ENCODE data around the gene INPP4A.
A peak's percentile ranks its signal among the peaks of the same experiment; 100 is the strongest.

Gene INPP4A

DNA sequence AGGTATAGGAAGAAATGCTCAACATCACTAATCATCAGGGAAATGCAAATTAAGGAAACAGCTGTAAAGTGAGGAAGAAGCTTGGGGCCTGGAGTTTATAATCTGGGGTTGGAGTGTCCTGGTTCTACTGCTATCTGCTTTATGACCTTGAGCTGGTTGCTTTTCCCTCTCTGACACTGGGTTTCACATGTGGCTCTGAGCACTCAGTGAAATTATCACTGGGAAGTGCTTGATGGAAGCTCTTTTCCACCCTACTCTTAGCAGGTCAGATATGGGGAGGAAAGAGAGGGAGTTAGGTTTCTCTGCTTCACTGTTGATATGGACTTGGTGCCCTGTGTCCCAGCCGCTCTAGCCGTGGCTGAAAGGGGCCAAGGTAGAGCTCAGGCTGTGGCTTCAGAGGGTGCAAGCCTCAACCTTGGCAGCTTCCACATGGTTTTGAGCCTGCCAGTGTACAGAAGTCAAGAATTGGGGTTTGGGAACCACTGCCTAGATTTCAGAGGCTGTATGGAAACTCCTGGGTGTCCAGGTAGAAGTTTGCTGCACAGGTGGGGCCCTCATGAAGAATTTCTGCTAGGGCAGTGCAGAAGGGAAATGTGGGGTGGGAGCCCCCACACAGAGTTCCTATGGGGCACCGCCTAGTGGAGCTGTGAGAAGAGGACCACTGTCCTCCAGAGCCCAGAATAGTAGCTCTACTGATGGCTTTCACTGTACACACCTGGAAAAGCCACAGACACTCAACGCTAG is 52.3 kb downstream of the INPP4A start:
- no peak for DNase-seq

DNA sequence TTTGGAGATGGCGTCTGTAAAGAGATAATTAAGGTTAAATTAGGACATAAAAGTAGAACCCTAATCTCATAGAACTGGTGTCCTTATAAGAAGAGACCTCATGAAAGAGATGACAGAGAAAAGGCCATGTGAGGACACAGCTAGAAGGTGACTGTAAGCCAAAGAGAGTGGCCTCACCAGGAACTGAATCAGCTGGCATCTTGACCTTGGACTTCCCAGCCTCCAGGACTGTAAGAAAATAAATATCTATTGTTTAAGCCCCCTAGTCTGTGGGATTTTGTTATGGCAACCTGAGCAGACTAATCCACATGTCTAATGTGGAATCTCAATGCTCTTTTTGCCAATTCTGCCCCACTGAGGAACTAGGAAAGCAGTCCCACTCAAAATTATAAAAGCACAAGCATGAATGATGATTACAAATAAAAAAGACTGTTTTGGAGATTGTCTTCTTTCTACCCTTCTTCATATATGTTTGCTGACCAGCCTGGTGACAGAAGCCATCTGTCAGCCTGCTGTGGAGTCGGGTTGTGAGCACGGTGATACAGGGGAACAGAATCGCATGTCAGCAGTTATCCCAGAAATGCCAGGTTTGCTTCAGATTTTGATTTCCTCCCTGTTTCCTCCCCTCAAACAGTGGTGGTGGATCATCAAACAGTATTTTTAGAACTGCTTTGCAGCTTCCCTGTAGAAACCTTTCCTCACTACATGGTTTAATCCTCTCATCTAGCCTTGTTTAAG is 54.2 kb downstream of the INPP4A start:
- DNase-seq, result no peak

DNA sequence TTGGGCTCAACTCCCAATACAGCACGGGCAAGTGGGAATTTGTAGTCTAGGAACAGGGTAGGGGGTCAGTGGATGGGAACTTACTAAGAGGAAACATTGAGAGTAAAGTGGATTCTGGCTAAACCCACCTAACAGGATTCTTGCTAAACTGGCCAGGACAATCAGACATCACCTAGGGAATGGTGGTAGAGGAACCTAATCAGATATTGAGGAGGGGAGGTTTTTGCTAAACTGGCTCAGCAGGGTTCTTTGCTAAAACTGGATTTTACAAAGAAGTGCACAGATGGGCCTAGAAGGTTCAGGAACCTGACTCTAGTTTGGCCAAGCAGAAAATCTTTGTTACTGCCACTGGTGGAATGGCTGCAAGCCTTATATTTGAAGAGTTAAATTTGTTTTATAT is 55.9 kb downstream of the INPP4A start:
- DNase-seq, result no peak

DNA sequence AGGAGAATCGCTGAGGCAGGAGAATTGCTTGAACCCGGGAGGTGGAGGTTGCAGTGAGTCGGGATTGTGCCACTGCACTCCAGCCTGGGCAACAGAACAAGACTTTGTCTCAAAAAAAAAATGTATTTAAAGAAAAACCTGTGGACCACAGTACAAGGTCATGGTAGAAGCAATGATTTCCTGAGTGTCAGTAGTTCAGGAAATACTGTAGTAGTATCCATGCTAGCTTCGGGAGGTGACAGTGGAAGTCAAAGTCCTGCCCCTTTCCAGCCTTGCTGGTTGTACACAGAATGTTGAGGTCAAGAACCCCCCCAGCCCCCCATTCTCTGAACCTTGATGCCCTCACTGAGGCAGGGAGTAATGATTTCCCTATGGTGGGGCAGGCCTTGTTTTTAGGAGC is 56.6 kb downstream of the INPP4A start:
- DNase-seq, result no peak

DNA sequence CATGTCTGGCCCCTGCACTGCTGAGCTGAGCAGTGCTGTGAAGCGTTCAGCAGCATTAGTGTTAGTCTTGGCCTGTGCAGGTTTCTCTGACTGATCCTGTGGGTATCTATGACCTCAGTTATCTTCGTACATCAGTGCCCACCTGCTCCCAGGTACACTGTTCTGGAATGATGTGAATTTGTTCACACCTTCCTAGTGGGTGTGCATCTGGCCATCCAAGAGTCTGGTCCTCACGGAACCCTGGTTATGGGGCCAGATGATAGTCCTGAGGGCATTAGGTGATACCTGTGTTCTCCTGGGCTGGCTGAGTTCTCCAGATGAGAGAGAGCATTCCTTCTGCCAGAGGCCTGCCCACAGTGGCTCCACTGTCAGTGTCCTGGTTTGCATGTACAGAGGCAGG is 57.2 kb downstream of the INPP4A start:
- no peak for DNase-seq

DNA sequence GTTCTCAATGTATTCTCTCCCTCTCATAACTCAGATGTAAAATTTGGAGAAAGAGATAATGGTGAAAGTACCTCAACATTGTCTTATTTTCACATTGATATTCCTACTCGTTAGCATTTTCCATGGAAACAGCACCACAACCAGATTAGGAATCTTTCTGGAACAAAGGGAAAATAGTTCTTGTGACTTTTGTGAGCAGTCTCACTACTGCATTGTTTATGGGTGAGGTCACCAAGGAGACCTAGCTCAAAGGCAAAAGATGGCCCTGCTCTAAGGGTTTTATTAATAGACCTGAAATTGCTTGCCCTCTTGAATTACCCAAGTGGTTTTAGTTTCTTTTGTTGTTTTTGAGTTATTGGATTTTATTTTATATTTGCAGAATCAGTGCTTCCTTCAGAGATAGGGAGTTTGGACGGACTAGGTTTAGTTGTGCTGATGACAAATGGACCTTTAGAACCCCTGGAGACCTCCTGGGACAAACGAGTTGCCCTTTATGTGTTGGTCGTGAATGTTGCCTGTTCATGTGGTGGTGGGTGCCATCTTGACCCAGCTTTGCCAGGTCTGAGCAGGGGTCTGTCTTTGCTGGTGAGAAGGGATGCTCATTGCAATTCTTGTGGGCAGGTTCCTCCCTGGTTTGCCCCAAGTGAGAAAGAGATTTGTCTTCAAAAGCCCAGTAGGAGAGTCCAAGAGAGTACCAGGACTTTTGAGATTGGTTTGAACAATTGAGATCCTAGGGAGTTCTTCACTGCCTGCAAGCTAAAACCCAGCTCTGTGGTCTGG is 58.1 kb downstream of the INPP4A start:
- no peak for DNase-seq

DNA sequence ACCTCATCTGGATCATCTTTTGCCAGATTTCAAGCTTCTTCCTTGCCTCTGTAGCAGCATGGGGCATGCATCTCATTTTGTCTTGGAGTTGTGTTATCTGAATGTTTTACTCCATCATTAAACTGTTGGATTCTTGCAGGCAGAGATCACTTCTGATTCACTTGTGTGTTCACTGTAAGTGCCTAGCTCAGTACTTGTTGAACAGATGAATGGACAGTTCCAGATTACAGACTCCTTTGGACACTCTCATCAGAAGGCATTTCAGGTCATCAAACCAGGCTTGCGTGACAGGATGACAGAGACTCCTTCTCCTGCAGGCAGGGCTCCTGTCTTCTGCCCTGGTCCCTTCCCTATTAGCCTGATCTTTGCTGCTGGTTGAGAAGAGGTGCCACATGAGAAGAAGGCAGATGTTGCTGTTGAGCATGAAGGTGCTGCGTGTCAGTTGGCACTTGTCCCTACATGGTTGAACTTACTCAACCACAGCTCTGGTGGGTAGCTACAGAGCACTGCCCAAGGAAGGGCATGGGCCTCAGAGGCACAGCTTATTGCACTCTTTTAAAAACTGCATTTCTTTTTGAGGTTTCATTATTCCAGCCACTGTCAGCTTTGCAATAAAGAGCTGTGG is 58.9 kb downstream of the INPP4A start:
- no peak for DNase-seq

DNA sequence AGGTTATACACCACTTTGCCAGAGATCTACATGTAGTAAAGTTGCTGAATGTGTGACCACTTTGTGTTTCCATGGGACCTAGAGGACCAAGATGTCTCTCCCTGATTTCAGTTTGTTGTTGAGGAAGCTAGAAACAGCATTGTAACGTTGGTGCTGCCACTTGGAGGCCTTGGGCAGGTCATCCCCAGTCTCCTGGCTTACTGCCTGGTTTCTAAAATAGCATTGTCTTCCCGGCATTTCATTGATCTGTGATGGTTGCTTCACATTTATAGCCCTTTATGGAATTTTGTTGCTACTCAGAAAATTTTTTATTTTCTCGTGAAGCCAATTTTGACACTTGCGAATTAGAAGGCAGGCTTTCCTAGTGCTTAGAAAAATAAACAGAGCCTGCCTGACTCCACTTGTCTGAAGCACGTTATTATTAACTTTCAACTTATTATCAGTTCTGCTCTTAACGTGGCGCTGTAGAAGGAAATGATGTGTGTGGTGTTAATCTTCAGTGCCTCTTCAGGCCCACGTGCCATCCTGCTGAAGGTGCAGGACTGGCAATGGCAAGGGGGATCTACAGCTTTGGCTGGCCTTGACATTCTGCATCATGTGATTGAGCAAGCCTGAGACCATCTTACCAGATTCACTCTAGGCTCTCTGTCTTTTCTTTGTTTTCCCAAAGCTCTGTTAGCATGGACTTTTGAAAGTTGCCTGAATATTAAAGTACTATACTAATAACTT is 59.9 kb downstream of the INPP4A start:
- DNase-seq, result no peak

DNA sequence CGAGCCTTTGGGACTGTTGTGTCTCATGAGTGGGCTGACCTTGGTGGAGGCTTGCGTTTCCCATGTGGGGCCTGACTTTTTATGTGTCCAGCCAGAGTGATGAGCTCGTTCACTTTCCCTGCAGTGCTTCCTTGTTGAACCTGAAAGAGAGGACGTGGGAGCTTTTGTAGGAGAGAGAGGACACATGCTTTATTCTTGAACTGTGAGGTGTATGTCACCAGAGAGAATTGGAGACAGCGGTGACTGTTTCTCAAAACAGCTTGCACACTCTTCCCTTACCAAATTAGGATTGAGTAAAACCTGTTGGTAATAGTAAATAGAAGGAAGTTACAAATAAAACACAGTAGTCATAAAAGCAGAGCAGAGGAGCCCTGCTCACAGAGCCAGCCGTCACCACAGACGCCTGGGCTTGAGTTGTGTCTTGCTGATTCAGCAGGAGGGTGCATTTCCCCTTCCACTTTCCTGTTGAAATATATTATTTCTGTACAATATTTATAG is 60.7 kb downstream of the INPP4A start:
- peak; percentile 86 for DNase-seq

DNA sequence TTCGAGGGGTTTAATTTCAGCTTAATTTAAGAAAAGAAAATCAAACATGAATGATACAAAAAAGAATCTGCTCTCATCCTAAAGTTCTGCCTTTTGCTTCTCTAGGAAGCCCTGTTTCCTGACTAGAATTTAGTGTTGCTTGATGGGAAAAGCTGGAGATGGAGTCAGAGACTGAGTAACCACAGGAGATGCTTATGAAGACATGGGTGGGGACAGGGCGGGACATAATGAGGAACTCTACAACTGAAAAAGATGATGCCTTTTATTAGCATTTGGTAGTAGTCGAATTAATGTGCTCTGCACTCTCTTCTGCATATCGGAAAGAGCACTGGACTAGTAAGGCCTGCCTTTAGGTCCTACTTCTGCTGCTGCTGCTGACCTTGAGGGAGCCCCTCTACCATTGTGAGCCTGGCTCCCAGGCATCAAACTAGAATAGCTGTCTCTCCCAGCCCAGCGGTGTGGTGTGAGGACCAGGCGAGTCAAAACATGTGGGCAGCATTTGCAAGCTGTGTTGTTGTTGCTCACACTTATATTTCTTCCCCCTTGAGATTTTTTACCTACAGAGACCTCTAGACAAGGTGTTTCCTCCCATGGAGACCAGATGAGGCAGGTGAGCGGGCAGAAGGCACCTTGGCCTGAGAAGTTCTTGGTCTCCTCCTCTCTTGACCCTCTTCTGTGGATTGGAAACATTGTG is 61.5 kb downstream of the INPP4A start:
- DNase-seq, result no peak

DNA sequence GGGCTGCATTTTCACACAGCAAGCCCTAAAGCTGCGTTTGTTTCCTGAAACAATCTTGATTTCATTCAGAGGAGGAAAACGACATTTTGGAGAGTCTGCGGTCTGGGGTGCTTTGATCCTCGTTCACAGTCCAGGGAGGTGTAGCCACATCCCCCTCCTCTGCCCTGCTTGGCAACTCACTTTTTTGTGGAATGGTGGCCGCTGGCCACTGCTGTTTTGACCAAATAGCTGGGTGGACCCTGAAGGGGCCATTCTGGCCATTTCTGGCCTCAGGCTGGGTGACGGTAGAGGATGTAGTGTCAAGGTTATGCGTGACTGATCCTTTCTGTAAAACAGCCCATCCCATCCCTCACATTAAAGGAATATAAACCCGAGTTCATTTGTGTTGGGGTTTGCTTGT is 62.2 kb downstream of the INPP4A start:
- no peak for DNase-seq

DNA sequence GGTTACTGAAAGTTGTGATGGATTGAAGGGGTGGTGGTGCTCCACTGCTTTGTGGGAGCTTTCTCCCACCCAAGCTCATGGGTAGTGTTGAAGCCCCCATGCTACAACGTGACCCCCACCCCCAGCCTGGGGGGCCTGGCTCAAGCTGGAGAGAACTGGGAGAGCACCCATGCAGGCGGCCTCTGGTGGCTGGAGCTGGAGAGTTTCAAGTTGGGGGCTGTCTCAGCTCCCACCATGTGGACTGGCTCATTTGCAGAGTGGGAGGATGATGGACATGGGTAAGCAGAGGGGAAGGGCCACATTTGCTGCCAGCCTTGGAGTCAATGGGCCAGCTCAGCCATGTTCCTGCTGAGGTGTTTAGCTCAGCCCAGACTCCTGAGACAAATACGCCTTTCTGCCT is 62.8 kb downstream of the INPP4A start:
- no peak for DNase-seq

DNA sequence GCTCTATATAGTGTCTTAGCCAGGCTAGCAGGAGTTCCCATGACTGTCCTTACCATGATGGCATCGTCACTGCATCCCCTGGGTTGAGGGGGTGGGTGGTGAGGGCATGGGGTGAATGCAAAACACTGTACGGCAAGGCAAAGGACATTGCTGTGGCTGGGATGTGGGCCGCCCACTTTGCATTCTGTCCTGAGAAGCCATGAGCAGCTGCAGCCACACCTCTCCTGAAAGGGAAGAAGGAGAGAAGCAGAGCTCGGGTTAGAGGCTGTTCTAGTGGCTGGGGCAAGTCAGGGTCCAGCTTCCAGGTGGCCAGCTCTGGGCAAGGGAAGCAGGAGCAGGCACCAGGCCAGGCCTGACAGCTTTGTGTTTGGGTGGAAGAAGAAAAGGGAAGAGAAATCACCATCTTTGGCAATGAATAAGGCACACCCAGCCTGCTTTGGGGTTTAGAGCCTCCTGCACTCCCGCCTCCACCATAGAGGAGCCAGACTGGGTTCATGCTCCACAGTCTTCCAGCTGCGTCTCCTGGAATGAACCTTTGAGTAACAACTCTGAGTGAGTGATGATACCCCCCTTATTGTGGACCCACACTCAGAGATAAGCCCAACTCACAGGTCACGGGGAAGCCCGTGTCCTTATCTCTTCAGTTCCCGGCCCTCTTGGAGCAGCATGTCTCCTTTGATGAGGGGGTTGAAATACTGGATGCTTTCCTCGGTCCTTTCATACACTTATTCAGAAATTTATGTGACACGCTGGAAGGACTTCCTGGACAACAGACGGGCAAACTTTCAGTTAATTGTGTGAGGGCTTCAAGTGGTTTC is 63.4 kb downstream of the INPP4A start:
- DNase-seq, result peak; percentile 85

DNA sequence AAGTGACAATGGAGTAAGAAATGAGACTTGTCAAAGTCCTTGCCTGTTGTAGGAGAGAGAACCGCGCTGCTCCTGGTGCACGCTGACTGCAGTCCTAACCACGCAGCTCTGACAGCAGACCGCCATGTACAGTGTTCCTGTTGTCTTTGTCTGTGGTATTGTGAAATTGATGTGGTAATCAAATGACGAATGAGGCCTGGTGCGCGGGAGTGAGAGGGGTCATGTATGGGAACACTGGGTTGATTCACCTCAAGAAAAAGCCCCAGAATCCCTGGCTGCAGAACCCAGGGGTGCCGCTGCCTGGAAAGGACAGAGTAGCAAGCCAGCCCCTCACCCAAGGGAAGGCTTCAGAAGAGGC is 64.0 kb downstream of the INPP4A start:
- DNase-seq, result peak; percentile 93

DNA sequence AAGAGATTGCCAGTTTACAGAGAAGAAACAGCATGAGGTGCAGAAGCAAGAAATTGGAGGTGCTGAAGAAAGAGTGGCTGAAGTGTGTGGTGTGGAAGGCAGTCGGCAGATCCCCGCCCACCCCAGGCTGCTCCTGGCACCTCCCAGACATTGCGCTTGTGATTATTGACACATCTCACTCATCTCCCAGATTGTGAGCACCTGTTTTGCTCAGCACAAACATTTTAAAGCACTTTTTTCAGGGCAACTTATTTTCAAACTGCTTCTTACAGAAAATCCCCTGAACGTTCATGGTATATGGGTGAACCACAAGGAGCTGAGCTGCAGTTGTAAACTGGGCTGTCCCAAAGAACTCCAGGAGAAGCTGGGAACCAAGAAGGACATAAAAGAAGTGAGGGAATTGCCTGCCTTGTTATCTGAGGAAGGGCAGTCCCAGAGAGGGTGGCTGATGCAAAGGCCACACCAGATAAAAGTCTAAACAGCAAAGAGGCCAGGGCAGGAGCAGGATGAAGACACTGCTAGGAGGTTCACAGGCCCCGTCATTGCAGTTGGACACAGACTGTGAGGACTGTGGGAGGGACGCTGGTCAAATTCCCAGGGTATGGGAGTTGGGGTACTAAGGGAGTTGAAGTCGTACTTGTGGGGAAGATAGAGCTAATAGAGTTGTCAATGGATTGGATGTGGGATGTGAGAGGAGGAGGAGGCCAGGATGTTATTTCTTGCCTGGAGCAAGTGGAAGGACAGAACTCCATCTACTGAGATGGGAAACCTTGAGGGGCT is 65.1 kb downstream of the INPP4A start:
- DNase-seq, result no peak

DNA sequence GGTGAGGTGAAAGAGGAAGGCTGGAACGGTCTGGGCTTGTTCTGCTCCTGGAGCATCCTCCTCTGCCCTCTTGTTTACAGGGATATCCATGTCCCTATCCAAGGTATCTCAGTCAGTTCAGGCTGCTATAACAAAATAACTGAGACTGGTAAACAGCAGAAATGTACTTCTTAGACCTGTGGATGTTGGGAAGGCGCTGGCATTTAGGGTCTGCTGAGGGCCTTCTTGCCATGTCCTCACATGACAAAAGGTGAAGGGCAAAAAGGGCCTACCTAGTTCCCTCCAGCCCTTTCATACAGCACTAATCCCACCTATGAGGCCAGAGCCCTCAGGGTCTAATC is 65.6 kb downstream of the INPP4A start:
- no peak for DNase-seq

DNA sequence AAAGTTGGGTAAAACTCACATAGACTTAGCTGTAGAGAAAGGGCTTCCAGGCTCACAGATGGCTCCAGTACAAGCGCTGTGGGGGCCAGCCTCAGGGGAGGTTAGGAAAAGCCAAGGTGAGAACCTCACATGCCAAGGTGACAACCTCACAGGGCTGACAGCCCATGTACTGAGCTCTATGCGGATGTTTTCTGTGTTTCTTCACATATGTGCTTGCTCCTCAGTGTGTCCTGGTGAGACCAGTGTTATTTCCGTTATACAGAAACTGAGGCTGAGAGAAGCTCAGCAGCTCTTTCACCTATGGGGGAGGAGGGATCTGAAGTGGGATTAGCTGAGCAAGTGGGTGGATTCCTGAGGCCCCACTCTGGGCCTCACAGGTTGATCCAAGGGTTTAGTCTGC is 67.3 kb downstream of the INPP4A start:
- no peak for DNase-seq

DNA sequence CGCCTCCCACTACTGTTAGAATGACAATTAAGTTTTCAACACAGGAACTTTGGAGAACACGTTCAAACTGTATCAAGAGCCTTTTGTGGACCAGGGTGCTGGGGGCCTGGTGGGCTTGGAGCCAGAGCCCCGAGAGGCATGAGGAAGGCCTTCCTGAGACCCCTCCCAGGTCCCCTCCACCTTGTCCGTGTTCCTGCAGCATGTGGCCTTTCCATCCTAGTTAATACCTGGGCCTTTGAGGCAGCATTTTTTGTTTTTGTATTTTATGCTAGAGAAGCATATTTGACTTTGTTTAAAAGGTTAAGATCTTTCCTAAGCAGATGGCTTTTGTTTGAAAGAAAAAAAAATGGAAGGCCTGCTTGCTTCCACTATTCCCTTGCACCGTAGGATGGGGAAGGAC is 68.0 kb downstream of the INPP4A start:
- no peak for DNase-seq

DNA sequence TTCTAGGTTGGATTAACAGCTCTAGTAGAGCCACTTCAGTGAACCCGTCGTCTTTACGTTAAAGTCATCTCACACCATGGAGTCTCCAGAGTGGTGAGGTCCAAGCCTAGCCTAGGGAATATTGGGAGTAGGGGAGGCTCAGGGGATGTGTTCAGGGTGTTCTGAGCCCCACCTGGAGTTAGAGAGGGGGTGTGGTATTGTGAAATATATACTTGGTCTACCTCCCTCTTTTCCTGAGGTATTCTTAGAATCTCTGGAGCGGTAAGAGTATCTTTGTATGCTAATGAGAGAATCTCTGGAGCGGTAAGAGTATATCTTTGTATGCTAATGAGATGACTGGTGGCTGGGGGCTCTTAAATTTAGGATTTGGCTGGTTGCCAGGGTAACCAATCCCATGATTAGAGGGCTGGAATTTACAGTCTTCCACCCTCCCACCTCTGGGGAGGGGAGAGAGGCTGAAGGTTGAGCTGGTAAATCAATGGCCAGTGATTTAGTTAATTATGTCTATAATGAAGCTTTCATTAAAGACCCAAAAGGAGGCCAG is 69.5 kb downstream of the INPP4A start:
- DNase-seq, result no peak

DNA sequence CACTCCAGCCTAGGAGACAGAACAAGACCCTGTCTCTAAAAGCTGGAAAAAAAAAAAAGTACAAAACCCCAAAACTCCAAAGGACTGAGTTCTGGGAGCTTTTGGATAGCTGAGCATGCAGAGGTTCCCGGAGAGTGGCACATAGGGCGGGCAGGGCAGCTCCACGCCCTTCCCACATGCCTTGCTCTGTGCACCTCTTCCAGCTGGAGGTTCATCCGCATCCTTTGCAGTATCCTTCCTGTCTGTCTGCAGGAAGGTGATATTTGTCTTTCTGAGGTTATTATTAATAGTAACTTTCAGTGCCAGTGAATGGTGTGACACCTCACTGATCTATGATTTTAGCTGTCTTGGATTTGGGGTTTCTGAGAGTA is 70.2 kb downstream of the INPP4A start:
- DNase-seq, result no peak
